Measurements from ENCODE around the gene ZER1. TPM values are rescaled to one million over a fixed set of nuclear protein-coding genes. Genes with fewer than 3 reads are reported as not detected.
"Not testable (repeated sequence)": the region's sequence is repeated elsewhere in the genome, so short reads cannot be mapped to it uniquely, and the experiment has no call there.

The ZER1 gene
- total and polyA plus RNA-seq, 2 of the 8 experiments (the other 6 are each of a cell fraction or from before 2014, with no cell fraction given) = 20.5 to 26.6 TPM

- not testable (repeated sequence) for H2BK12ac ChIP-seq (ENCODE audit: low read depth, low read length); H3K79me1 ChIP-seq (ENCODE audit: low read depth, low read length); H2BK5ac ChIP-seq (ENCODE audit: low read depth, low read length); H3K18ac ChIP-seq (ENCODE audit: extremely low read depth, low read length); H2BK20ac ChIP-seq (ENCODE audit: low read length); H4K5ac ChIP-seq (ENCODE audit: insufficient read length, low read depth, low read length); H2BK15ac ChIP-seq (ENCODE audit: low read length); H4K91ac ChIP-seq (replicated peaks; ENCODE audit: insufficient read length, low read length); H3K79me2 ChIP-seq (ENCODE audit: control insufficient read depth in 1 of 2, insufficient read depth in 2 of 2, low read length in 2 of 2); H2BK120ac ChIP-seq (replicated peaks; ENCODE audit: low read depth, low read length); H3K23me2 ChIP-seq (ENCODE audit: low read depth, low read length); H4K8ac ChIP-seq (ENCODE audit: extremely low read depth, insufficient read depth, low read length); H3K4me3 ChIP-seq (ENCODE audit: extremely low read depth in 1 of 4, insufficient read depth in 2 of 4, low read depth in 3 of 4, low read length in 4 of 4); DNase-seq (ENCODE audit: low read depth in 1 of 2, low spot score in 2 of 2); H3K4me1 ChIP-seq (replicated peaks in 1 of 4; ENCODE audit: control insufficient read depth in 3 of 4, insufficient read depth in 4 of 4, low read length in 3 of 4); H3K23ac ChIP-seq (ENCODE audit: insufficient read length); FAIRE-seq; H4K20me1 ChIP-seq (replicated peaks in 1 of 2; ENCODE audit: control insufficient read depth in 1 of 2, insufficient read depth in 2 of 2, low read length in 2 of 2); H3K9ac ChIP-seq (replicated peaks in 1 of 4; ENCODE audit: extremely low read depth in 1 of 4, low read depth in 3 of 4, low read length in 3 of 4); H2AK5ac ChIP-seq (ENCODE audit: low read depth, low read length); H3K9me3 ChIP-seq (ENCODE audit: insufficient read depth in 2 of 2, low read depth in 1 of 2, low read length in 1 of 2); H3K27ac ChIP-seq (ENCODE audit: low read depth, low read length); H2AFZ ChIP-seq (ENCODE audit: low read length); H3K4me2 ChIP-seq (ENCODE audit: insufficient read depth in 1 of 2, low read depth in 2 of 2, low read length in 2 of 2); H3K4ac ChIP-seq (replicated peaks; ENCODE audit: insufficient read length, low read depth, low read length); H3K56ac ChIP-seq (replicated peaks; ENCODE audit: insufficient read length, low read depth, low read length); H3K27me3 ChIP-seq (replicated peaks in 1 of 4; ENCODE audit: control insufficient read depth in 3 of 4, extremely low read depth in 1 of 4, insufficient read depth in 3 of 4, low read length in 3 of 4); H3K14ac ChIP-seq (ENCODE audit: insufficient read length)
- WGBS, 2 experiments (ENCODE audit: extremely low coverage in 1 of 2, insufficient coverage in 1 of 2, insufficient read length in 1 of 2, insufficient replicate concordance in 2 of 2, low coverage in 1 of 2, low lambda C conversion rate in 2 of 2, missing lambda C conversion rate in 1 of 2) = 50% methylated on average over 2 of the region's 2 CpGs; no CpG with 5 or more reads in 1 of the 2 experiments
- CTCF ChIA-PET (ENCODE audit: partially characterized antibody) = interaction anchor here (0.6 to 1.6 kb wide), 7 partner anchors 14 to 258 kb away, joined by 3 to 6 read pairs (median 3); no protein-coding TSS in a partner anchor
- peaks cover 8 to 20% (median 14%) of the 10 kb centered on the region in 4 experiments; a peak in 7 of 8 replicates for H3K36me3 ChIP-seq (ENCODE audit: control insufficient read depth in 2 of 4, insufficient read depth in 4 of 4, low read length in 3 of 4)
- POLR2A ChIA-PET (ENCODE audit: partially characterized antibody) = interaction anchor here (0.8 to 4.8 kb wide), 3 partner anchors 24 to 71 kb away, joined by 3 to 21 read pairs (median 3); partner anchors contain the start of genes ENDOG and ZDHHC12
Observed at GRCh38 chr9:128794961-128795360, 23.2 kb upstream of the ZER1 start.
